ENCODE measurements around the gene TPPP2.

TPPP2 gene

GRCh38 chr14:20986811-20987210 is 43.2 kb upstream of the TPPP2 start:
- no peak overlapping the region for H3K4me3 ChIP-seq (ENCODE audit: low read length, poor library complexity, severe bottlenecking)
- H2AFZ ChIP-seq (ENCODE audit: low read length): no peak overlapping the region
- H4K20me1 ChIP-seq (ENCODE audit: insufficient read depth, low read length, poor library complexity, severe bottlenecking): peaks cover 7% of the 10 kb centered on the region
- H3K36me3 ChIP-seq (ENCODE audit: insufficient read depth, low read length): no peaks in the 10 kb centered on the region
- no peaks in the 10 kb centered on the region for H3F3A ChIP-seq (ENCODE audit: low read depth)
- no peak overlapping the region for H3K9ac ChIP-seq (ENCODE audit: low read depth, low read length, poor library complexity, severe bottlenecking)
- H3K27me3 ChIP-seq (ENCODE audit: insufficient read depth, low read length, poor library complexity, severe bottlenecking): no peaks in the 10 kb centered on the region
- peaks cover 20% of the 10 kb centered on the region for H3K79me2 ChIP-seq (ENCODE audit: insufficient read depth, low read length)
- TF ChIP-seq CTCF (conservative IDR thresholded peaks at IDR 0.05; ENCODE audit: low read length) (no peak), EZH2phosphoT487 (IDR thresholded peaks at IDR 0.05; ENCODE audit: borderline replicate concordance) (no peak)
- H3K4me1 ChIP-seq (ENCODE audit: insufficient read depth, low read length, poor library complexity, severe bottlenecking): peaks cover 18% of the 10 kb centered on the region
- H3K9me3 ChIP-seq (ENCODE audit: insufficient read depth, low read depth, low read length): no peaks in the 10 kb centered on the region
- H3K9me2 ChIP-seq (replicated peaks; ENCODE audit: low read depth, low read length): no peaks in the 10 kb centered on the region
- no peak overlapping the region for H3K4me2 ChIP-seq (ENCODE audit: low read depth, low read length, poor library complexity, severe bottlenecking)

GRCh38 chr14:20988717-20989470 is 41.1 kb upstream of the TPPP2 start:
- H3K27me3 ChIP-seq (ENCODE audit: insufficient read depth, low read length, poor library complexity, severe bottlenecking): no peaks in the 10 kb centered on the region
- TF ChIP-seq CTCF (conservative IDR thresholded peaks at IDR 0.05; ENCODE audit: low read length) (no peak), EZH2phosphoT487 (IDR thresholded peaks at IDR 0.05; ENCODE audit: borderline replicate concordance) (no peak)
- peak overlapping the region; percentile 73 for H3K4me2 ChIP-seq (ENCODE audit: low read depth, low read length, poor library complexity, severe bottlenecking)
- H2AFZ ChIP-seq (ENCODE audit: low read length): peak overlapping the region; percentile 45; the same call in 1 of the 2 replicates
- no peaks in the 10 kb centered on the region for H3F3A ChIP-seq (ENCODE audit: low read depth)
- no peaks in the 10 kb centered on the region for H3K9me3 ChIP-seq (ENCODE audit: insufficient read depth, low read depth, low read length)
- H3K79me2 ChIP-seq (ENCODE audit: insufficient read depth, low read length): peaks cover 35% of the 10 kb centered on the region
- no peaks in the 10 kb centered on the region for H3K9me2 ChIP-seq (replicated peaks; ENCODE audit: low read depth, low read length)
- peak overlapping the region; percentile 85 for H3K4me3 ChIP-seq (ENCODE audit: low read length, poor library complexity, severe bottlenecking)
- peak overlapping the region; percentile 84 for H3K9ac ChIP-seq (ENCODE audit: low read depth, low read length, poor library complexity, severe bottlenecking)
- peaks cover 28% of the 10 kb centered on the region for H3K4me1 ChIP-seq (ENCODE audit: insufficient read depth, low read length, poor library complexity, severe bottlenecking)
- H4K20me1 ChIP-seq (ENCODE audit: insufficient read depth, low read length, poor library complexity, severe bottlenecking): peaks cover 11% of the 10 kb centered on the region
- peaks cover 11% of the 10 kb centered on the region; the same call in 1 of the 2 replicates for H3K36me3 ChIP-seq (ENCODE audit: insufficient read depth, low read length)

GRCh38 chr14:20989471-20989786 is 40.6 kb upstream of the TPPP2 start:
- H3K79me2 ChIP-seq (ENCODE audit: insufficient read depth, low read length): peaks cover 35% of the 10 kb centered on the region
- peaks cover 13% of the 10 kb centered on the region for H4K20me1 ChIP-seq (ENCODE audit: insufficient read depth, low read length, poor library complexity, severe bottlenecking)
- H3K4me3 ChIP-seq (ENCODE audit: low read length, poor library complexity, severe bottlenecking): peak overlapping the region; percentile 85
- H3K9me3 ChIP-seq (ENCODE audit: insufficient read depth, low read depth, low read length): no peaks in the 10 kb centered on the region
- no peak for TF ChIP-seq CTCF (conservative IDR thresholded peaks at IDR 0.05; ENCODE audit: low read length)
- TF ChIP-seq EZH2phosphoT487 (IDR thresholded peaks at IDR 0.05; ENCODE audit: borderline replicate concordance): no peak
- H3K9me2 ChIP-seq (replicated peaks; ENCODE audit: low read depth, low read length): no peaks in the 10 kb centered on the region
- peaks cover 28% of the 10 kb centered on the region for H3K4me1 ChIP-seq (ENCODE audit: insufficient read depth, low read length, poor library complexity, severe bottlenecking)
- H3K27me3 ChIP-seq (ENCODE audit: insufficient read depth, low read length, poor library complexity, severe bottlenecking): no peaks in the 10 kb centered on the region
- peaks cover 16% of the 10 kb centered on the region for H3K36me3 ChIP-seq (ENCODE audit: insufficient read depth, low read length)
- peak overlapping the region; percentile 84 for H3K9ac ChIP-seq (ENCODE audit: low read depth, low read length, poor library complexity, severe bottlenecking)
- peak overlapping the region; percentile 73 for H3K4me2 ChIP-seq (ENCODE audit: low read depth, low read length, poor library complexity, severe bottlenecking)
- H2AFZ ChIP-seq (ENCODE audit: low read length): peak overlapping the region; percentile 45; the same call in 1 of the 2 replicates
- no peaks in the 10 kb centered on the region for H3F3A ChIP-seq (ENCODE audit: low read depth)
